ENCODE data around the gene KCNMB4. TPM values are rescaled to one million over a fixed set of nuclear protein-coding genes. Genes with fewer than 3 reads are reported as not detected.

The KCNMB4 gene, protein sequence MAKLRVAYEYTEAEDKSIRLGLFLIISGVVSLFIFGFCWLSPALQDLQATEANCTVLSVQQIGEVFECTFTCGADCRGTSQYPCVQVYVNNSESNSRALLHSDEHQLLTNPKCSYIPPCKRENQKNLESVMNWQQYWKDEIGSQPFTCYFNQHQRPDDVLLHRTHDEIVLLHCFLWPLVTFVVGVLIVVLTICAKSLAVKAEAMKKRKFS
- 14.5 TPM for polyA plus RNA-seq (ENCODE audit: insufficient read length)

DNA sequence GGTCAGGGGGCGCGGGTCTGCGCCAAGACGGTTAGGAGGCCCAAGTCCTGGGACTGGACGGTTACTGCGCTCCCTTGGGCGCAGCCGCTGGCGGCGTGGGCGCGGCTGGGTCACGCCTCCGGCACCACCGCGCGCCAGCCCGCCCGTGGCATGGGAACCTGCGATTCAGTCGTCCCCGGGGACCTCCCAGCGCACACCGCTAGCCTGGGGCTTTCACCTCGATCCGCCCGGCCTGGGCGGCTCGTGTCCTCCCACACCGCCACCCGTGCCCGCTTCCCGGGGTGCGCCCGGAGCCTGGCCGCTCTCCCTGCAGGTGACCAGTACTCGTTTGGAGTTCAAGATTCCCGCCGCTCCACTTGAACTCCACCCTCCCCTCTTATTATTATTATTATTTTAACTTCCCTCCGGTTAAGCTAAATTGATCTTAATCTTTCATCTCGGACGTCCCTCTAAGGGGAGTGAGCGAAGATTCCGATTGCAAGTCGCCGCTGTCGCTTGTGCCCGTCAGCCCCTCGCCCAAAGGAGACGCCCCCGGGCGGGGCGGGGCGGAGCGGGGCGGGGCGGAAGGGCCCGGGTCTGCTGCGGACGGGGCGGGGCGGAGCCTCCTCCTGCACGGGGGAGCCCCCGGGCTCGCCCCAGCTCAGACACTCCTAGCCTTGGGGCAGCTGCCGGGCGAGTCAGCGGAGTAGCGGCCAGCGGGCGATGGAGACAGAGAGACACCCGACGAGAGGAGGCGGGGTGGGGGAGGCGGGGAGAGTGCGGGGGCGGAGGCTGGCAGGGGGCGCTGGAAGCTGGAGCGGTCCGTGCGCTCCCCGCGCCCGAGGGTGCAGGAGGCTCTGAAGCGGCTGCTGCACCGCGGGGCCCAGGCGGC, at the start of gene KCNMB4:
Gene KCNMB4, plus strand, starts transcription at position 643 of the 871 bp plus-strand sequence. CDS start 445 bp downstream, outside the sequence.
- peak; percentile 68 for DNase-seq

DNA sequence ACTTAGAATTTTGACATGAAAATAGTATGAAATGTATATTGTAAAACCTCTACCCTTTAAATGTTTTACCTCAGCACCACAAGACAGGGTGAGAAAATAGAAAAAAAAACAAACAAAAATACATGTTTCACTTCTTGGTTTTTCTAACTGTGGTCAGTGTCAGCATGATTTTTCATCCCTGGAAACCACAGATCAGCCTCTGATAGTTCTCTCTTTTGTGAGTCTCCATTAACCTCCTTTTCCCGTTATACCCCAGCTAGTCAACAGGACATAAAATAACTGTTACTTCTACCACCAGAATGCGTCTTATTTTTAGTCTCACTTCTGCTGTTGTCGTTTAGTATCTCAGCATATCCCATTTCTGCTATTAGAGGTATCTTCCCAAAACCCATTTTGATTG, 48.3 kb upstream of the KCNMB4 start:
- peak; percentile 5 for DNase-seq

DNA sequence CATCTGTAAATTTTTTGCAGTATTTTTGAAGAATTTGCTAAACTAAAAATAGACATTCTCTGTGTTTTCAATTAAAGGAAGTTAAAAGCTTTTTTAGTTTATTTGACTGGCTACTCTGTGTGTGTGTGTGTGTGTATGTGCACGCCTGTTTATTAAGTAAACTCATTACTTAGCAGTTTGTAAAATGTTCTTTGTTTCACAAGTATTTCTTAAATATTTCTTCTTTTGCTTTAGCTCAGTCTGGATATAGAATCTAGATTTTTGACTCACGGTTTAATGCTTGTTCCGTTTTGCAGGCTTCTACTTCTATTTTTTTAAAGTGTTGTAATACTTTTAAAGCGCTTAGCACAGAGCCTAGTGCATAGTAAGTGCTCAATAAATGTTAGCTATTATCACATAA, 46.5 kb upstream of the KCNMB4 start:
- DNase-seq: no peak

DNA sequence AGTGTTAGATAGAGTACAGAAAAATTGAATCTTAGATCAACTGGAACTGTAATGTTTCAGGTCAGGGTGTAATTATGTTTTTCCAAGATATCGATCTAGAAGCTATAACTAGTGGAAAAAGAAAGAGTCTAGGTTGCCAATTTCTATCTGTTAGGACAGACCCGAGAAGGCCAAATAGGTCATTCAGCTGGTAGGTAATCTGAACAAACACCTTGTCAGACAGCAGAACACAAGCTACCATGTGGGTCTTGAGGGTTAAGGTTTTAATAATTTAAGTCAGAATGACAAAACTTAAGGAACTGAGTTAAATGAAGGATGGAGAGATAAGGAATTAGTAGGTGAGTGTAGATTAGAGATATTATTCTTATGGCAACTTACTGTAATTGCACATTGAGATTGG, 44.9 kb upstream of the KCNMB4 start:
- DNase-seq: no peak

DNA sequence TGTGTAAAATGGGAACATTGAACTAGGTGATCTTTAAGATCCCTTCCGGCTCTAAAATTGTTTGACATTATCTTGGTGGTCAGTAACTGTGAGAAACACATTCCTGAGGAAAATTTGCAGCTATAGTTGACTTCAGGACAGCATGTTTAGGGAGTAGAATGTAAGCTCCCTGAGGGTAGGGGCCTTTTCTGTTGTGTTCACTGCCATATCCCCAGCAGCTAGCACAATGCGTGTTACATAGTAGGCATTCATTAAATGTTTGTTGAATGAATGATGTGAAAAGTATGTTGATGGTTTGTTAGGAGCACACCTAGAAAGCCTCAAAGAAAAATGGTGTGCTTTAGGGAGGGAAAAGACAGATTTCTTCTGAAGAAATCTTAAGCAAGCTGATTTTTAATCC, 38.5 kb upstream of the KCNMB4 start:
- DNase-seq: no peak

DNA sequence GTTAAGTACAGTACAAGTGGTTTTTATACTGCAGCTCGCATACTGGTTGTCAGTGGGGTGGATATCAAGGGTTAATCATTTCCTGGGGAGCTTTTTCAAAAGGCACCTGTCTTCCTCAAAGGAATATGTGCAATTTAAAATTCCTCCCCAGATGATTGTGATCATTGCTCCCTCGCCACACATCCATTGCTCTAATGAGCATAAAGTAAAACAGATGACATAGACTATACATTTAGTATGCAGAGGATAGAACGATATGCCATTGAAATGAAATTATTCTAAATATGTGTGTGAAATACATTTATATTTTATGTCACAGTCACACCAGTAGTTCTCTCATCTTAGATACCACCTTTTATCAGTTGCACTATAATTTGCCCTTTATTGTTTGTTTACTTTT, 36.4 kb upstream of the KCNMB4 start:
- DNase-seq: no peak

DNA sequence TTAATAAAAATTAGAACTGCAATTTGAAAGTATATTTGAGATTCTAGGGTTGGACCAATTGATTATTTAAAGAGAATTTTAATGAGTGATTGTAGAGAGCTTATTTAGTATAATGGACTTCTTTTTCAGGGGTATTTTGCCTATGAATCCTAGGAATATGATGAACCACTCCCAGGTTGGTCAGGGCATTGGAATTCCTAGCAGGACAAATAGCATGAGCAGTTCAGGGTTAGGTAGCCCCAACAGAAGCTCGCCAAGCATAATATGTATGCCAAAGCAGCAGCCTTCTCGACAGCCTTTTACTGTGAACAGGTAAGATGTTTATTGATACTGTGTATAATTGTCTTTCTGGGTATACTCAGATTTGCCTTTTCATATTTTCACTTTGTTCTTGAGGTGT, 35.9 kb upstream of the KCNMB4 start:
- DNase-seq: no peak

DNA sequence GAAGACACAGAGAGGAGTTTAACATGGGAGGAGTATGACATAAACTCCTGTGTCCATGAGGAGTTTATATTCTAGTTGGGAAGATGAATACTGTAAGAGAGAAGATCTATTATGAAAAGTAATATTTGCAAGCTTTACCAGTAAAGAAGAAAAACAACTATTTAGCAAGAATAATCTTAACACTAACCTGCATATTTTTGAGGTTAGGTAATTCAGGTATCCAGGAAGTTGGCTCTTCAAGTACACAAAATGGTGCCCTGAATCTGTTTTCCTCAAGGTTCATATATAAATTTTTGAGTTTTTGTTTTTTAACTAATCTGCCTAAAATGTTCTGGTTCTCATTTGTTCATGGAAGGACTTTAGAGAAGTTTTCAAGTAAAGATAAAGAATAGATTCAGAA, 33.9 kb upstream of the KCNMB4 start:
- DNase-seq: no peak

DNA sequence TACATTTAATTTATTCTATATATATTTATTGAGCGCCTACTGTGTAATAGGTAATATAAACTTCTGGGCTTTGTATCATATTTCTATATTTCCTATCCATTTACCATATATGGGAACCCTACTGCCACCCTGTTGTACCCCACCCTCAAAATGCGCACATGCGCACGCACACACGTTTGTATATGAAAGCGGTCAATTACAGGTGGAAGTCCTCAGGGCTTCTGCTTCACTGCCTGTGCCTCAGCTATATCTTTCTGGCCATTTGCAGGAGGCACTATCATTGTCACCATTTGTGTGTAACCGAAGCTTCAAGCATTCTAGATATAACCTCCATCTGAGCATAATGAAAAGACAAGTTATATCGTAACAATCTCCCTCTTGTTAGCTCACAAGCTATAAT, 31.3 kb upstream of the KCNMB4 start:
- DNase-seq: no peak

DNA sequence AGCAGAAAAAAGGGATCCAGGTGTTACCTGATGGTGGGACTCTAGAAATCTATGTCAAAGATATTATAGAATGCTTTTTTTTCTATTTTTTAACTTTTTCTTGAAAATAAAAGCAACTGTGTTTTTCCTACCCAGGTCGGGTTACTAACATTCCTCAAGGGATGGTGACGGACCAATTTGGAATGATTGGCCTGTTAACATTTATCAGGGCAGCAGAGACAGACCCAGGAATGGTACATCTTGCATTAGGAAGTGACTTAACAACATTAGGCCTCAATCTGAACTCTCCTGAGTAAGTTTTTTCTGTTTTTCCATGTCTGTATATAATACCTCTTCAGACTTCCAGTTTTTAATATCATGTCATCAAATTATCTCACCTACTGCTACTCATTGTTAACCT, 27.6 kb upstream of the KCNMB4 start:
- no peak for DNase-seq

DNA sequence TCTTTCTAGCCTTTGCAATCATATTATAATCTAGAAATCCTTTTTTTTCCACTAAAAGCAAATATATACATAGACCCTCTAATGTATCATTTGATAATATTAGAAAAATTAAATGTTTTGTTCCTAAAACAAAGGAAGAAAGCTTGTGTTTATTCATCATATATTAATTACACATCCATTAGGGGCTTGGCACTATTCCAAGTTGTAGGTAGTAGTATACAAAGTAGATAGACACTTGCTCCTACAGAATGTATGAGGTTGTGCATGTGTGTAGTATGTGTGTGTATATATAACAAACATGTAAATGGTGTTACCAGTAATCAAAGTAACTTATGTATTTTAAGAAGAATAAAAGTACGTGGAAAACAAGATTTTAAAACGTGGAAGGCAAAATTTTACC, 15.0 kb upstream of the KCNMB4 start:
- DNase-seq: no peak

DNA sequence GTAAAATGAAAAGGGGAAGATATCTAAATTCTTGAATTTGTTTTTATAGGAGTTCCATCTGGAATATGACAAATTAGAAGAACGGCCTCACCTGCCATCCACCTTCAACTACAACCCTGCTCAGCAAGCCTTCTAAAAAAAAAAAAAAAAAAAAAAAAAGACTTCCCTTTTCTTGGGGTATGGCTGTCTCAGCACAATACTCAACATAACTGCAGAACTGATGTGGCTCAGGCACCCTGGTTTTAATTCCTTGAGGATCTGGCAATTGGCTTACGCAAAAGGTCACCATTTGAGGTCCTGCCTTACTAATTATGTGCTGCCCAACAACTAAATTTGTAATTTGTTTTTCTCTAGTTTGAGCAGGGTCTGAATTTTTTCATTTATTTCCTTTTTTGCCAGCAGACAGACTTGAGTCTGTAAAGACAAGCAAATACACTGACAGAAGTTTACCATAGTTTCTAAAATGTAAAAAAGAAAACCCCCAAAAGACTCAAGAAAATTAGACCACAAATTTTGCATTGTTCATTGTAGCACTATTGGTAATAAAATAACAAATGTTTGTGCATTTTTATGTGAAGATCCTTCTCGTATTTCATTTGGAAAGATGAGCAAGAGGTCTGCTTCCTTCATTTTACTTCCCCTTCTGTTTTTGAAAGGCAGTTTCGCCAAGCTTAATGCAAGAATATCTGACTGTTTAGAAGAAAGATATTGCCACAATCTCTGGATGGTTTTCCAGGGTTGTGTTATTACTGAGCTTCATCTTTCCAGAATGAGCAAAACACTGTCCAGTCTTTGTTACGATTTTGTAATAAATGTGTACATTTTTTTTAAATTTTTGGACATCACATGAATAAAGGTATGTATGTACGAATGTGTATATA, 12.1 kb upstream of the KCNMB4 start:
- DNase-seq: no peak

DNA sequence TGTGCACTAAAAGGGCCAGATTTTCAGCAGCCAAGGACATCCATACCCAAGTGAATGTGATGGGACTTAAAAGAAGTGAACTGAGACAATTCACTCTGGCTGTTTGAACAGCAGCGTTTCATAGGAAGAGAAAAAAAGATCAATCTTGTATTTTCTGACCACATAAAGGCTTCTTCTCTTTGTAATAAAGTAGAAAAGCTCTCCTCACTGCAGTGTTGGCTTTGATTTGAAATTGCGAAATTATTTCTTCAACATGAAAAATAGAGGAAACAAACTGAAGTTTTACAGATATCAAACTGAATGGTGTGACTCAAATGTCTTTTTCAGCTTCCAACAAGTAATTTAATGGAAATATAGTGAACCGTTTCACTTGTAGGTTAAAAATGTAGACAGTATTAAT, 11.3 kb upstream of the KCNMB4 start:
- DNase-seq: no peak

DNA sequence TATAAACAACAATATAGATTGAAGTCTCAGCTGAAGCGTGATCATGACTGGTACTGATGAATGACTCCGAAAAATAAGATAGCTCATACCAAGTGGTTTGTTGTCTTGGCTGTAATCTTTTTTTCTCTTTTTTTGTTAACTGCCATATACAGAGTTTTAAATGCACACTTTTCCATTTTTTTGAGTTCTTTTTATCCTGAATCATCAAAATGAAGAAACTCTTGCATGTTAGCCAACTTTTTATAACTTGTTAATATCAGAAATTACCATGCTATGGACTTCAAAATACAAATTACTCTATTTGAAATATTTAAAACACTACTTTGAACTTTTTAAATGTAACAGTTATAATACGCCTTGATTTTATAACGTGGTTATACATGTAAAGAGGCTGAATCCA, 10.1 kb upstream of the KCNMB4 start:
- DNase-seq: no peak

DNA sequence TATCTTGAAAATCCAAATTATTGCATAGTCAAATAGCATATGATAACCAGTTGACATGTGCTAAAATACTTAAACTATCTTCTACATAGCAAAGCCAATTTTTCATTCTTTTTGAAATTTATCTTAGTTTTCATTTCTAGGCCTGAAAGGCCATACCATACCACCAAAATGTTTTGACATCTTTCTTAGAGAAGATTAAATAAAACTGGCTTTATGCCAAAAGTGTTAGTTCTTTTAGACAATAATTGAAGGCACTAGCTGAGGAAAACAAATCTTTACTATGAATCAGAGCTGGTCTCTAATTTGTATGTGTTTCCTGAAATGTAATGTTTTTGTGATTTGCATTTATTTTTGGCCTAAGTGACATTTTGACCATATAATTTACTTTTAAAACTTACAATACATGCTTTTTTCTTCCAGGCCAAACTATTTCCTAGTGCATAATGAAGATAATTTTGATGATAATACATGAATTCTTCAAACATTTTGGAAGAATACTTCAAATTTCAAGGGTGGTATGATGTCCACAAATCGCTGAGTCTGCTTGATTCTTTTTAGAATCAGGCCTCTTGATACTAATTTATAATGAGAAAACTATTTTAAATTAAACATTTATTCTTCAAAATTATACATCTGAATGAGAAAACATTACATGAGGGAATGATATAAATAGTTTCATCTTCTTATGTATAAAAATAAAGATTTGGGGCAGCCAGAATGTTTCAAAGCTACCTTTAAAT, 6.5 kb upstream of the KCNMB4 start:
- no peak for DNase-seq

DNA sequence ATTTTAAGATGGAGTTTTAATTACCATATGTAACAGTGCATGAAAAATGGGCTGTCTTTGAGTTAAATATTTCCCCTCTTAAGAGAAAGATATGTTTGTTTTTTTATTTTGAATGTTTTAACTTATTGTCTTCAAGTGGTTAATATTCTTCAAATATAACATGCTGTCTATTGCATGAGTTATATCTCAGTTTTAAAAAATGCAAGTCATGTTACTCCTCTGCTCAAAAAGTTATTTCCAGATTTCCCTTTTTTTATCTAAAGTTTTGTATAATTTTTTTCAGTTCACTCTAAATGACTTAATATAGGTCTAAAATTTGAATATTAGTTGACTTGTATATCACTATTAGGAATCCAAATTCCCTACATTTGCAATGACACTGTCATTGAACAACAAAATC, 5.9 kb upstream of the KCNMB4 start:
- DNase-seq: no peak

DNA sequence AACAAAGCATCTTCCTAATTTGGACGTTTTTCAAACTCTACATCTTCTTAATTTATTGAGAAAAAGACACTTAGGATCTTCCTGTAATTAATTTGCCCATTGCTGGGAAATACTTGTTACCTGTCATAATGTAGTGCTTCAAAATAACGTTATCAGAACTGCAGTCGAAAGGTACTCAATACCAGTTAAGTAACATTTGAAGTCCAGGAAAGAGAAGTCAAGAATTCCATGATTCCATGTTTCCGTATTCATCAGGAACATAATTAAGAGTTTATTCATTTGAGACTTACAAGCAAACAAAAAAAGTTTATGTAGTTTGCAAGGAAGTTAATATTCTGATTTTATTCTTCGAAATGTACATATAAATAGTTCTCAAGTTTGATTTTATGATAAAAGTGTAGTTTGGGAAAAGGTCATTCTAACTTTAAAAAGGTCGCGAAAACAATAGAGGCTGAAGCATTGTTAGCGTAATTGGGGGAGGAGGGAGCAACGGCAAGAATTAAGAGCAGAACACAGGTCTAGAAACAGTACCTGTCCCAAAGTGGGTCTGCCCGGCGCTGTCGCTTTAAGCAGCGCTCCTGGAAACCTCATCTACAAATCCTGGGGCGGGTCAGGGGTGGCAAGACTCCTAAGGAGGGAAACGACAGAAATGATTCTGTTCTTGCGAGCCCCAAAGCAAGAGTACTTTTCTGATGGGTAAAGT, 1.2 kb upstream of the KCNMB4 start:
- no peak for DNase-seq

DNA sequence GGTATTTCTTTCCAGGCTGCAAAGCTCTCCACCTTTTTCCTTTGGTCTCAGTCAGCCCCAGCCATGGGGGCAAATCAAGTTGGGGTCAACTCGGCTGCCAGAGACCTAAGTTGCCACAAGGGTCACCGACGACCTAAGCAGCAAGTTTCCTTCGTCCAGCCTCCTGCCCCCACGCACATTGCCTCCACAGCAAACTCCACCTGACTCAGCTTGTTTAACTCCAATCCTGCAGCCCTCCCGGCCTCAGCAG, 767 bp upstream of the KCNMB4 start:
- no peak for DNase-seq

DNA sequence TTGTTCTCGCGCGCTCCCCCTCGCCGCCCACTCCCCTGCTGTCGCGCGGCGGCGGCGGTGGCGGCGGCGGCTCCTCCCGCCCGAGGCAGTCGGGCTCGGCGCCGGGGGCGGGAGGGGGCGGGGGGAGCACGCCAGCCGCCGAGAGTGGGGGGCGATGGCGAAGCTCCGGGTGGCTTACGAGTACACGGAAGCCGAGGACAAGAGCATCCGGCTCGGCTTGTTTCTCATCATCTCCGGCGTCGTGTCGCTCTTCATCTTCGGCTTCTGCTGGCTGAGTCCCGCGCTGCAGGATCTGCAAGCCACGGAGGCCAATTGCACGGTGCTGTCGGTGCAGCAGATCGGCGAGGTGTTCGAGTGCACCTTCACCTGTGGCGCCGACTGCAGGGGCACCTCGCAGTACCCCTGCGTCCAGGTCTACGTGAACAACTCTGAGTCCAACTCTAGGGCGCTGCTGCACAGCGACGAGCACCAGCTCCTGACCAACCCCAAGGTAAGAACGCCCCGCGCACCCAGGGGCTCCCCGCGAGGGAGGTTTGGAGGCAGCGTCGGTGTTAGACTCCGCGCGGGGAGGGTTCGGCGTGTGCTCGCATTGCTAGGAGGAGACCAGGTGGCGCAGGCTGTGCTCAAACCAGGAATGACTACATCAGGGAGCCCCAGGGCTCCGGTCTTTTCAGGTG, 629 bp downstream of the KCNMB4 start:
- DNase-seq: peak; percentile 40

DNA sequence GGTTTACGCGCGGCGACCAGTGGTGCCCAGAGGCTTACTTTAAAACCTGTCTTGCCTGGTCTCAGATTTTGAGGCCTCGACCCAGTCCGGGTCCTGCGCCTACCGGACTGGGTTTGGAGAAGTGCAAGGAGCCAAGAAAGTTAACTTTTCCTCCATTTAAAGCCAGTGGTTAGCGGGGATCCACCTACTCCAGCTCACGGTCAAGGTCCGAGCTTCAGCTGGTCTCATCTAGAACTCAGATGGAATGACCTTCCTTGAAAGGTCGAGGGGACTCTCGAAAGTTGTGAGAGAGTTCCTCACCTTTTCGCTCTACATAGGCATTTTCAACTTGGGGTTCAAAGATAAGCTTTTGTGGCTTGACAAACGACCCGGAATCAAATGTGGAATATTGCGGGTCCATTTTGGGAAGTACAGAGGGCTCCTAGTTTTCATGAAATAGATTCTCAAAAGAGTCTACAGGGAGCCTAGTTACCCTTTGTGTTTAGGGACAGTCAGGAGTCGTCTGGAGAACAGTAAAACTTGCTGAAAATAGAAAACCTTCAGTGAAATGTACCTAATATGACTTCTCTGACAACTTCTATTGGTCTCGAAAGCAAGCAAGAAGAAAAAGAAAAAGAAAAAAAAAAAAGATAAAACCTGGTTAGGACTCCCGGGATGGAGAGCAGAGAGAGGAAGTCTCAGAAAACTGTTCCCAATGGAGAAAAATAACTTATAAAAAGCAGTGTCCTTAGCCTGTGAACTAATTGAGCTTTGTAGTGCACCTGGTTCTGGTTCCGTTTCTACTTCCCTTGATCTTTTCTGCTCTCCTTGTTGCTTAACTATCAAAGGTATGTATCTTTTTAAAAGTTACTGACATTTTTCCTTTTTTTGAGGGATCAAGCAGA, 1.4 kb downstream of the KCNMB4 start:
- DNase-seq: peak; percentile 24

DNA sequence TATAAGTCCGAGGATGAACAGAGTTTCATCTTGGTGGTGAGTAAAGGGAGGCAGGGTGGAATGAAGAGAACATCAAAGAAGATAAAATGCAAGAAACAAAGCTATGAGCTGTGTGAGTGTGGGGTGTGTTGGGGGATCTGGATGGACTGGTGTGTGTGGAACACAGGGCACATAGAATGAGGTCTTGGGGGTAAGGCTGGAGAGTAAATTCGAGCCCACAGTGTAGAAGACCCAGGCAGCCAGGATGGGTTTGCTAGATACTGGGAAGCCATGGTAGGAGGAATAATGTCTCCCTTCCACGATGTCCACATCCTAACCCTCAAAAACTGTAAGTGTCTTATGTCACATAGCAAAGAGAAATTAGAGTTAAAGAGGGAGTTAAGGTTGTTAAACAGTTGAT, 6.8 kb downstream of the KCNMB4 start:
- DNase-seq: no peak
